MM.1S (cell line): ENCODE measurements around the gene CCDC85C.

Experiments used
- EZH2 ChIP-seq: fragments of 300-600 bp; sonication (generic); optimal IDR thresholded peaks from 2 replicates; pipeline ENCODE3; 2017; ENCODE audit warnings: low read depth, mild to moderate bottlenecking, antibody characterized with exemption, low read length, mixed read lengths
- EZH2phosphoT487 ChIP-seq: fragments of 300-600 bp; sonication (generic); IDR thresholded peaks from 2 replicates; pipeline ENCODE4 v1.6.1; 2018; ENCODE audit warnings: antibody characterized with exemption, low read length
- TF ChIP-seq, protein P1 (sequence below): fragments of 300-600 bp; sonication (generic); IDR thresholded peaks from 2 replicates; pipeline ENCODE4 v1.5.1; 2016; ENCODE audit warnings: antibody characterized with exemption, low read length, mixed read lengths

DNA sequence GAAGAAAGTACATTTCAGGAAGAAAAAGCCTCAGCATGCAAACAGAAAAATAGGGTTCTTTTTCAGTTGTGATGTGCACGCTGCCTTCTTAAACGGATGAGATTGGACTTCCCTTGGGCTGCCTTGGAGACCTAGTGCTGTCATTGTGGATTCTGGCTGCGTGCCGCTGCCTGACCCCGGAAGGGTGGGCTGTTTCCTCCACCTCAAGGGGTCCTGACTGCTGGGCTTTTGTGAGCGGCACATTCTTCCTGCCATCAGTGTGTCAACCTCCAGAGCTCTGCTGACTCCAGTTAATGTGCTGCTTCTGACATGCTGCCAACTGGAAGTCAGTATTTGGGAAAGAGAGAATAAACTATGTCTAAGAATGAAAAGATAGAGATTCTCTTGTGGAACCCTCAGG is 97.7 kb downstream of the CCDC85C start:
- TF ChIP-seq, protein P1, sequence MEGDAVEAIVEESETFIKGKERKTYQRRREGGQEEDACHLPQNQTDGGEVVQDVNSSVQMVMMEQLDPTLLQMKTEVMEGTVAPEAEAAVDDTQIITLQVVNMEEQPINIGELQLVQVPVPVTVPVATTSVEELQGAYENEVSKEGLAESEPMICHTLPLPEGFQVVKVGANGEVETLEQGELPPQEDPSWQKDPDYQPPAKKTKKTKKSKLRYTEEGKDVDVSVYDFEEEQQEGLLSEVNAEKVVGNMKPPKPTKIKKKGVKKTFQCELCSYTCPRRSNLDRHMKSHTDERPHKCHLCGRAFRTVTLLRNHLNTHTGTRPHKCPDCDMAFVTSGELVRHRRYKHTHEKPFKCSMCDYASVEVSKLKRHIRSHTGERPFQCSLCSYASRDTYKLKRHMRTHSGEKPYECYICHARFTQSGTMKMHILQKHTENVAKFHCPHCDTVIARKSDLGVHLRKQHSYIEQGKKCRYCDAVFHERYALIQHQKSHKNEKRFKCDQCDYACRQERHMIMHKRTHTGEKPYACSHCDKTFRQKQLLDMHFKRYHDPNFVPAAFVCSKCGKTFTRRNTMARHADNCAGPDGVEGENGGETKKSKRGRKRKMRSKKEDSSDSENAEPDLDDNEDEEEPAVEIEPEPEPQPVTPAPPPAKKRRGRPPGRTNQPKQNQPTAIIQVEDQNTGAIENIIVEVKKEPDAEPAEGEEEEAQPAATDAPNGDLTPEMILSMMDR, result no peak
- no peak for TF ChIP-seq EZH2
- no peak for TF ChIP-seq EZH2phosphoT487
